Activated T-cell treated with anti-CD3 and anti-CD28 coated beads, Interleukin-2, amount 50 U/mL, for 72 hours (primary cell): ENCODE data around the gene TAS2R20. TPM values are rescaled to one million over a fixed set of nuclear protein-coding genes. Genes with fewer than 3 reads are reported as not detected.

Source experiments
- total RNA-seq, 2 donors: library from RNA; stranded (reverse); gene quantifications; one replicate each; pipeline ENCODE4 v1.2.3, GENCODE V29; 2022

TAS2R20 gene
- total RNA-seq, 2 donors from 2014 or later, result 1.3 to 2.1 TPM

Other genes starting within 250 kb of the TAS2R20 start
- gene TAS2R7, start 195.7 kb downstream of the TAS2R20 start, total RNA-seq, result not detected
- not detected for gene TAS2R8, start 191.0 kb downstream of the TAS2R20 start, total RNA-seq
- not detected for gene TAS2R9, start 188.1 kb downstream of the TAS2R20 start, total RNA-seq
- under 1 TPM; 0.31 to 0.63 TPM for gene TAS2R10, start 171.9 kb downstream of the TAS2R20 start, total RNA-seq
- gene PRR4, start 148.8 kb downstream of the TAS2R20 start, total RNA-seq, result 1 to 10 TPM; 2.1 to 3.0 TPM
- 10 to 100 TPM; 13.0 to 17.6 TPM for gene PRH1, start 114.0 kb downstream of the TAS2R20 start, total RNA-seq
- under 1 TPM; 0.53 TPM for gene TAS2R13, start 88.7 kb downstream of the TAS2R20 start, total RNA-seq
- gene PRH2, start 69.1 kb downstream of the TAS2R20 start, total RNA-seq, result not detected
- gene TAS2R14, start 59.0 kb downstream of the TAS2R20 start, total RNA-seq, result 1 to 10 TPM; 1.2 to 1.9 TPM
- gene TAS2R50, start 11.4 kb downstream of the TAS2R20 start, total RNA-seq, result 1 to 10 TPM in 1 of 2 donors, under 1 TPM in 1; 0.90 to 1.2 TPM
- 1 to 10 TPM; 2.1 to 3.5 TPM for gene TAS2R19, start 24.3 kb upstream of the TAS2R20 start, total RNA-seq
- gene TAS2R31, start 33.1 kb upstream of the TAS2R20 start, total RNA-seq, result 1 to 10 TPM; 1.9 to 2.9 TPM
- under 1 TPM; 0.72 TPM for gene TAS2R46, start 64.0 kb upstream of the TAS2R20 start, total RNA-seq
- gene TAS2R43, start 94.0 kb upstream of the TAS2R20 start, total RNA-seq, result under 1 TPM; 0.48 to 0.97 TPM
- gene TAS2R30, start 136.3 kb upstream of the TAS2R20 start, total RNA-seq, result 1 to 10 TPM; 2.3 to 2.8 TPM
- gene SMIM10L1, start 172.9 kb upstream of the TAS2R20 start, total RNA-seq, result 10 to 100 TPM; 10.1 to 10.9 TPM
- gene TAS2R42, start 188.6 kb upstream of the TAS2R20 start, total RNA-seq, result not detected